Measurements from ENCODE around the gene TMEM170A. TPM values are rescaled to one million over a fixed set of nuclear protein-coding genes. Genes with fewer than 3 reads are reported as not detected.

Gene TMEM170A
- 25.7 and 29.0 TPM in 2 replicates for total RNA-seq (2014; rRNA removed; shearing (Covaris generic))
- total RNA-seq (2022), result 27.3 and 29.4 TPM in 2 replicates
- Bru-seq, nascent RNA, result percentile 70 among the genes with signal in this experiment
- percentile 83 among the genes with signal in this experiment for BruChase-seq, experiment 1, labeled RNA remaining after a 6-hour chase
- BruChase-seq, experiment 2, labeled RNA remaining after a 2-hour chase, result percentile 98 among the genes with signal in this experiment
- long read RNA-seq, full-length matches to known transcripts, result 21 of 33 reads
- long read RNA-seq, partial matches to known transcripts, result 2 of 33 reads
- long read RNA-seq, other reads (novel, unspliced or antisense), result 10 of 33 reads

DNA sequence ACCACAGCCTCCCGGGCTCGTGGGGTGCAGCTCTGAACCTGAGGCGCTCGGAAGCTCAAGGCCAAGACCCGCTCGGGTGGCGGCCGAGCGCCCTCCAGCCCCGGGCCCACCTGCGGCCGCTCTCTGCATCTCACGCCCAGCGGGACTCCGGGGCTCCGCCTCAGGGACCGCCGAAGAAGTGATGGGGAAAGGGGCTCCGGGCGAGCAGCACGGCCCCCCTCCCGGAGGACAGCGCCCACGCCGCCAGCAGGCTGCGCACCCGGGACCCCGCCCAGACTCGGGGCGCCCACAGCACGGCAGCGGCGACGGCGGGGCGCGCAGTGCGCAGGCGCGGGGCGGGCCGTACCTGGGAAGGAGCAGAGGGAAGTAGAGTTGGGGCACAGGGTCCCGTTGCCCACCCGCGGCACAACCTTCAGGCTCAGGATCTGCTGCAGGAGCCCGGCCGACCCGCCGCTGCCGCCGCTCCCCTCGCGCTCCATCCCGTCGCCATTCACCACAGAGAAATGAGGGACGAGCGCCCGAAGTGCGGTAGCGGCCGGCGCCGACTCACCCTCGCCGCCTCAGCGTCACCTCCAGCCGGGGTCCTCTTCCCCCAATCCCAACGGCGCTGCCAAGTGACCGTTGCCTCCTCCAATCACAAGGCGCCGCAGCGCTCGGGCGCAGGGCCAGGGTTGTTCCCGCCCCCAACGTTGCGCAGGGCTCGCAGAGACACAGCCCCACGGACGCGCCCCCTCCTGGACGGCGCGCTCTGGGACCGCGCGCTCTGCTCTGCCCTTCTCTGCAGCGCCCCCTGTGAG lies at the start of gene TMEM170A:
TMEM170A (minus strand) TSS at position 568 of the 797 bp plus-strand sequence; CDS start at position 479, 89 bp downstream.
- POLR2A ChIA-PET, result interaction anchor here (0.6 to 0.8 kb wide), 6 partner anchors 31 to 311 kb away, joined by 3 to 7 read pairs (median 4); partner anchors contain the start of gene CFDP1
- H3K4me2 ChIP-seq (ENCODE audit: low read length), result peak within 1 kb of the TSS; percentile 98
- peaks cover 10% of the 10 kb centered on the region for H3K4me1 ChIP-seq (ENCODE audit: insufficient read depth, low read length, poor library complexity, severe bottlenecking)
- peak within 1 kb of the TSS; percentile 61 for H2AFZ ChIP-seq (ENCODE audit: low read length)
- no peak for TF ChIP-seq EZH2phosphoT487 (IDR thresholded peaks at IDR 0.05; ENCODE audit: borderline replicate concordance, low read depth, low read length)
- peak; percentile 100 for TF ChIP-seq CTCF (conservative IDR thresholded peaks at IDR 0.05; ENCODE audit: low read length)
- H3K27ac ChIP-seq (ENCODE audit: low read depth, low read length, poor library complexity, severe bottlenecking), result peak within 1 kb of the TSS; percentile 51
- H3K36me3 ChIP-seq (ENCODE audit: insufficient read depth, low read length), result 0 out of 2 replicates have a peak, but pooled peaks cover 6% of the 10 kb centered on the region
- CTCF ChIA-PET (ENCODE audit: unreplicated experiment), result interaction anchor here (0.9 kb wide), 1 partner anchor 155 kb away, joined by 3 read pairs; no protein-coding TSS in a partner anchor
- intact Hi-C loops (cut with micrococcal nuclease; ENCODE audit: unreplicated experiment), result loop anchor here (1.0 to 5.0 kb wide), 6 partner anchors 31 to 265 kb away; partner anchors contain the start of genes ADAT1, CFDP1, GABARAPL2 and KARS1
- peaks cover 16% of the 10 kb centered on the region for H4K20me1 ChIP-seq (ENCODE audit: insufficient read depth, low read length)
- no TSS peak for BruUV-seq (replicated peaks)
- H3K9me3 ChIP-seq (ENCODE audit: low read length), result no peaks in the 10 kb centered on the region
- H3K79me2 ChIP-seq (ENCODE audit: insufficient read depth, low read depth, low read length), result peaks cover 32% of the 10 kb centered on the region
- peak within 1 kb of the TSS; percentile 85 for H3K4me3 ChIP-seq (ENCODE audit: low read depth, low read length, poor library complexity, severe bottlenecking)
- no peaks in the 10 kb centered on the region for H3K9me2 ChIP-seq (ENCODE audit: insufficient read depth, low read length)
- peak; percentile 99 for DNase-seq (ENCODE audit: low spot score)

DNA sequence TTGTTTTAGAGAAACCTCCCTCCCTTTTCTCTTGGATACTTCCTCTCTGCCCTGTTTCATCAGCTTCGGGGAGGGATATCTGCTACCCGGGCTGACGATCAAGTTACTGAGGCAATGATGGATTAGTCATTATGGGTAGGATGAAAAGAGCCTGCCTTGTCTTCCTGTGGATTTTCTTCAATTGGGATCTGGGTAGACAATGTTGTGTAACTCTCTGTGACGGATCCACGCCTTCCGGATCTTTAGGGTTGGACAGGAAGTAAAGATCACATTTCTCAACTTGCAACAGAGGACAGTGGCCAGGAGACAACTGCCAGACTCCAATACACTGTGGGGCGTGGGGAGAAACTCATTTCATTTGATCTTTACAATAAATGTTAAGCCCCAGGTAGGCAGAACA lies 42.1 kb upstream of the TMEM170A start:
- TF ChIP-seq EZH2phosphoT487 (IDR thresholded peaks at IDR 0.05; ENCODE audit: borderline replicate concordance, low read depth, low read length), result no peak
- no peak for TF ChIP-seq CTCF (conservative IDR thresholded peaks at IDR 0.05; ENCODE audit: low read length)
- BruUV-seq (replicated peaks), result no TSS peak
- CTCF ChIA-PET (ENCODE audit: unreplicated experiment), result no interaction called here

More for the DNA sequence above, 42.1 kb upstream of the TMEM170A start:
- Histone ChIP-seq H3K4me1 (ENCODE audit: insufficient read depth, low read length, poor library complexity, severe bottlenecking) (no peaks in the 10 kb centered on the region), H3K4me2 (ENCODE audit: low read length) (no peak overlapping the region), H3K79me2 (ENCODE audit: insufficient read depth, low read depth, low read length) (no peaks in the 10 kb centered on the region), H3K36me3 (ENCODE audit: insufficient read depth, low read length) (no peaks in the 10 kb centered on the region), H3K9me3 (ENCODE audit: low read length) (no peaks in the 10 kb centered on the region), H3K9me2 (ENCODE audit: insufficient read depth, low read length) (no peaks in the 10 kb centered on the region), H2AFZ (ENCODE audit: low read length) (no peak overlapping the region), H3K27ac (ENCODE audit: low read depth, low read length, poor library complexity, severe bottlenecking) (no peak overlapping the region), H3K4me3 (ENCODE audit: low read depth, low read length, poor library complexity, severe bottlenecking) (no peak overlapping the region), H4K20me1 (ENCODE audit: insufficient read depth, low read length) (no peaks in the 10 kb centered on the region)
- POLR2A ChIA-PET, result interaction anchor here (0.5 to 0.7 kb wide), 2 partner anchors 11 to 31 kb away, joined by 3 to 5 read pairs; no protein-coding TSS in a partner anchor
- DNase-seq (ENCODE audit: low spot score), result no peak
- intact Hi-C loops (cut with micrococcal nuclease; ENCODE audit: unreplicated experiment), result no loop called here
